Neural progenitor cell (in vitro differentiated cells): ENCODE measurements around the gene CDH23. TPM values are rescaled to one million over a fixed set of nuclear protein-coding genes. Genes with fewer than 3 reads are reported as not detected.

Experiments used
- DNase-seq: peaks from one replicate; pipeline ENCODE4 v3.0.0-alpha.2; 2016; ENCODE audit warnings: low spot score
- H2AFZ ChIP-seq: fragments of 200-600 bp; sonication (generic); replicated peaks from 2 replicates; pipeline ENCODE4 v1.6.1; 2016; ENCODE audit warnings: antibody characterized with exemption
- H3F3A ChIP-seq: fragments of 200-600 bp; sonication (generic); 2 replicates; pipeline ENCODE4 v1.6.1; 2016; ENCODE audit warnings: antibody characterized with exemption, low read depth
- H3K27ac ChIP-seq: fragments of 200-600 bp; sonication (generic); 2 replicates; pipeline ENCODE4 v1.5.1; 2016; ENCODE audit warnings: mild to moderate bottlenecking
- H3K27me3 ChIP-seq: fragments of 200-600 bp; sonication (generic); 2 replicates; pipeline ENCODE4 v1.6.1; 2016; ENCODE audit warnings: mild to moderate bottlenecking, moderate library complexity
- H3K36me3 ChIP-seq: fragments of 200-600 bp; sonication (generic); 2 replicates; pipeline ENCODE4 v1.5.1; 2016
- H3K4me1 ChIP-seq: fragments of 200-600 bp; sonication (generic); 2 replicates; pipeline ENCODE4 v1.6.1; 2016; ENCODE audit warnings: mixed run types
- H3K4me2 ChIP-seq: fragments of 200-600 bp; sonication (generic); 2 replicates; pipeline ENCODE4 v1.6.1; 2016
- H3K4me3 ChIP-seq: fragments of 200-600 bp; sonication (generic); 2 replicates; pipeline ENCODE4 v1.5.1; 2016
- H3K79me2 ChIP-seq: fragments of 200-600 bp; sonication (generic); 2 replicates; pipeline ENCODE4 v1.6.1; 2016; ENCODE audit warnings: low read depth
- H3K9ac ChIP-seq: fragments of 200-600 bp; sonication (generic); 2 replicates; pipeline ENCODE4 v1.6.1; 2016
- H3K9me3 ChIP-seq: fragments of 200-600 bp; sonication (generic); 2 replicates; pipeline ENCODE4 v1.5.1; 2016; ENCODE audit warnings: low read depth
- H4K20me1 ChIP-seq: fragments of 200-600 bp; sonication (generic); 2 replicates; pipeline ENCODE4 v1.6.1; 2016; ENCODE audit warnings: low read depth
- H3K27ac Mint-ChIP-seq: 3 replicates; pipeline ENCODE4 v1.8.0; 2021; ENCODE audit warnings: mixed read lengths
- H3K27me3 Mint-ChIP-seq: 2 replicates; pipeline ENCODE4 v1.8.0; 2022; ENCODE audit warnings: low read depth, mild to moderate bottlenecking, inconsistent platforms, moderate library complexity, mixed read lengths; ENCODE audit not compliant: insufficient read depth
- H3K36me3 Mint-ChIP-seq: 3 replicates; pipeline ENCODE4 v1.8.0; 2021; ENCODE audit warnings: mixed read lengths
- H3K4me1 Mint-ChIP-seq: 3 replicates; pipeline ENCODE4 v1.8.0; 2021; ENCODE audit warnings: mixed read lengths
- H3K4me3 Mint-ChIP-seq: 3 replicates; pipeline ENCODE4 v1.8.0; 2021; ENCODE audit warnings: mild to moderate bottlenecking, moderate library complexity, mixed read lengths
- H3K9me3 Mint-ChIP-seq: 3 replicates; pipeline ENCODE4 v1.8.0; 2020; ENCODE audit warnings: mixed read lengths
- CTCF ChIP-seq: fragments of 200-600 bp; sonication (generic); IDR thresholded peaks from 2 replicates; pipeline ENCODE4 v1.5.1; 2017; ENCODE audit warnings: antibody characterized with exemption, mild to moderate bottlenecking
- EZH2 ChIP-seq: fragments of 200-600 bp; sonication (generic); IDR thresholded peaks from 2 replicates; pipeline ENCODE4 v1.6.1; 2017; ENCODE audit warnings: antibody characterized with exemption, mild to moderate bottlenecking, moderate library complexity
- EZH2phosphoT487 ChIP-seq: fragments of 200-600 bp; sonication (generic); IDR thresholded peaks from 2 replicates; pipeline ENCODE4 v1.6.1; 2017; ENCODE audit warnings: antibody characterized with exemption
- total RNA-seq: library from RNA; depleted of rRNA; stranded (reverse); fragments of >200 nt; gene quantifications from 2 replicates; pipeline ENCODE4 v1.2.3, GENCODE V29; 2015; ENCODE audit warnings: low replicate concordance

Gene CDH23
- total RNA-seq, 1 donor from 2014 or later: 5.9 TPM

GRCh38 chr10:71830726-71831125, 434.0 kb downstream of the CDH23 start:
- peaks cover 8% of the 10 kb centered on the region for H3K4me1 Mint-ChIP-seq
- peaks cover 51% of the 10 kb centered on the region for H4K20me1 ChIP-seq

GRCh38 chr10:71831646-71832552, 435.2 kb downstream of the CDH23 start:
- H3K27me3 ChIP-seq: no peaks in the 10 kb centered on the region
- Mint-ChIP-seq H3K4me1 (peaks cover 20% of the 10 kb centered on the region), H3K4me3 (no peak overlapping the region), H3K27ac (no peak overlapping the region), H3K27me3 (peaks cover 4% of the 10 kb centered on the region), H3K36me3 (peaks cover 34% of the 10 kb centered on the region), H3K9me3 (no peaks in the 10 kb centered on the region)
- no peak overlapping the region for H3K4me2 ChIP-seq
- H3F3A ChIP-seq: no peaks in the 10 kb centered on the region
- H3K9me3 ChIP-seq: no peaks in the 10 kb centered on the region
- no peak overlapping the region for H3K9ac ChIP-seq
- no peak overlapping the region for H3K27ac ChIP-seq
- TF ChIP-seq EZH2phosphoT487 (no peak), EZH2 (no peak), CTCF (no peak)
- H3K4me3 ChIP-seq: no peak overlapping the region
- no peaks in the 10 kb centered on the region for H3K36me3 ChIP-seq
- DNase-seq: no peak
- peaks cover 51% of the 10 kb centered on the region for H3K79me2 ChIP-seq
- H3K4me1 ChIP-seq: peaks cover 13% of the 10 kb centered on the region
- H2AFZ ChIP-seq: no peak overlapping the region
- peaks cover 62% of the 10 kb centered on the region for H4K20me1 ChIP-seq

More at GRCh38 chr10:71830726-71831125, 434.0 kb downstream of the CDH23 start:
- Histone ChIP-seq H3K27ac (no peak overlapping the region), H2AFZ (no peak overlapping the region), H3K36me3 (no peaks in the 10 kb centered on the region), H3K4me2 (no peak overlapping the region), H3K9ac (no peak overlapping the region), H3K79me2 (peaks cover 40% of the 10 kb centered on the region), H3K4me3 (no peak overlapping the region), H3K9me3 (no peaks in the 10 kb centered on the region), H3F3A (no peaks in the 10 kb centered on the region), H3K4me1 (peaks cover 1% of the 10 kb centered on the region), H3K27me3 (no peaks in the 10 kb centered on the region)
- no peak overlapping the region for H3K27ac Mint-ChIP-seq
- DNase-seq: no peak
- peaks cover 38% of the 10 kb centered on the region for H3K36me3 Mint-ChIP-seq
- H3K27me3 Mint-ChIP-seq: peaks cover 4% of the 10 kb centered on the region
- no peak overlapping the region for H3K4me3 Mint-ChIP-seq
- TF ChIP-seq CTCF (no peak), EZH2phosphoT487 (no peak), EZH2 (no peak)
- H3K9me3 Mint-ChIP-seq: no peaks in the 10 kb centered on the region

GRCh38 chr10:71832967-71833366, 436.2 kb downstream of the CDH23 start:
- peaks cover 62% of the 10 kb centered on the region for H3K79me2 ChIP-seq
- DNase-seq: no peak
- H3K27ac ChIP-seq: no peak overlapping the region
- H3K9me3 ChIP-seq: no peaks in the 10 kb centered on the region
- Mint-ChIP-seq H3K36me3 (peaks cover 33% of the 10 kb centered on the region), H3K27ac (no peak overlapping the region), H3K9me3 (no peaks in the 10 kb centered on the region), H3K4me1 (peaks cover 31% of the 10 kb centered on the region), H3K27me3 (peaks cover 4% of the 10 kb centered on the region), H3K4me3 (no peak overlapping the region)
- H4K20me1 ChIP-seq: peaks cover 70% of the 10 kb centered on the region
- no peaks in the 10 kb centered on the region for H3K27me3 ChIP-seq
- H3K36me3 ChIP-seq: no peaks in the 10 kb centered on the region
- H3K4me2 ChIP-seq: no peak overlapping the region
- H2AFZ ChIP-seq: no peak overlapping the region
- no peak overlapping the region for H3K9ac ChIP-seq
- no peaks in the 10 kb centered on the region for H3F3A ChIP-seq
- TF ChIP-seq EZH2phosphoT487: no peak
- TF ChIP-seq CTCF: no peak
- TF ChIP-seq EZH2: no peak
- no peak overlapping the region for H3K4me3 ChIP-seq
- peaks cover 24% of the 10 kb centered on the region for H3K4me1 ChIP-seq
